Activated CD4-positive, alpha-beta memory T cell treated with anti-CD3 and anti-CD28 coated beads, Interleukin-2, amount 10 ng/mL, durations not matched to agents 7 days and 5 days (primary cell): ENCODE measurements around the gene MDC1. TPM values are rescaled to one million over a fixed set of nuclear protein-coding genes. Genes with fewer than 3 reads are reported as not detected.
"Not testable (repeated sequence)": the region's sequence is repeated elsewhere in the genome, so short reads cannot be mapped to it uniquely, and the experiment has no call there.

ENCODE experiments used
- CTCF ChIA-PET: fragments of 350-600 bp; sonication (Branson Sonifier 250); formaldehyde crosslinking; loops from one replicate; lab custom pipeline; 2021; ENCODE audit warnings: antibody characterized with exemption, inconsistent platforms; lab: Charles Lee
- POLR2A ChIA-PET: fragments of 350-600 bp; sonication (Branson Sonifier 250); formaldehyde crosslinking; loops from one replicate; lab custom pipeline; 2021; ENCODE audit warnings: antibody characterized with exemption; lab: Charles Lee
- DNase-seq: peaks from one replicate; pipeline ENCODE4 v3.0.0-alpha.2; 2020
- H3K27ac Mint-ChIP-seq: one replicate; pipeline ENCODE4 v1.8.0; 2021; ENCODE audit warnings: mild to moderate bottlenecking, mixed read lengths
- H3K27me3 Mint-ChIP-seq: one replicate; pipeline ENCODE4 v1.8.0; 2021; ENCODE audit warnings: mixed read lengths
- H3K36me3 Mint-ChIP-seq: one replicate; pipeline ENCODE4 v1.8.0; 2021; ENCODE audit warnings: low read depth, mixed read lengths
- H3K4me1 Mint-ChIP-seq: one replicate; pipeline ENCODE4 v1.8.0; 2021; ENCODE audit warnings: mixed read lengths
- H3K4me3 Mint-ChIP-seq: one replicate; pipeline ENCODE4 v1.8.0; 2021; ENCODE audit warnings: mild to moderate bottlenecking, mixed read lengths
- H3K9me3 Mint-ChIP-seq: one replicate; pipeline ENCODE4 v1.8.0; 2021; ENCODE audit warnings: mixed read lengths
- total RNA-seq, 2 experiments: library from RNA; stranded (reverse); gene quantifications; one replicate each; pipeline ENCODE4 v1.2.3, GENCODE V29; 2021

Gene MDC1
- total RNA-seq, 2 experiments from 2014 or later, result 49.7 to 54.6 TPM

GRCh38 chr6:30683183-30683979, 33.7 kb downstream of the MDC1 start:
- Mint-ChIP-seq H3K4me3 (peak overlapping the region; percentile 93), H3K27ac (peak overlapping the region; percentile 95), H3K9me3 (no peaks in the 10 kb centered on the region), H3K4me1 (peaks cover 31% of the 10 kb centered on the region), H3K36me3 (peaks cover 86% of the 10 kb centered on the region), H3K27me3 (no peaks in the 10 kb centered on the region)
- ChIA-PET POLR2A (interaction anchor here (1.0 to 8.5 kb wide), 11 partner anchors 8 to 126 kb away, joined by 3 to 561 read pairs (median 17); partner anchors contain the start of genes DHX16, MDC1, MRPS18B and NRM), CTCF (interaction anchor here (0.5 to 15.7 kb wide), 3 partner anchors 11 to 1107 kb away, joined by 4 to 626 read pairs (median 15); partner anchors contain the start of genes DHX16, MDC1 and TUBB)
- DNase-seq, result peak; percentile 26

GRCh38 chr6:30682143-30683117, 34.7 kb downstream of the MDC1 start:
- DNase-seq, result peak; percentile 94
- peak overlapping the region; percentile 95 for H3K27ac Mint-ChIP-seq
- peaks cover 24% of the 10 kb centered on the region for H3K4me1 Mint-ChIP-seq
- H3K4me3 Mint-ChIP-seq, result peak overlapping the region; percentile 93
- POLR2A ChIA-PET, result interaction anchor here (0.8 to 8.5 kb wide), 15 partner anchors 9 to 190 kb away, joined by 3 to 561 read pairs (median 5); partner anchors contain the start of genes DHX16, MDC1, MRPS18B and NRM
- CTCF ChIA-PET, result interaction anchor here (0.7 to 15.7 kb wide), 7 partner anchors 10 to 232 kb away, joined by 3 to 626 read pairs (median 3); partner anchors contain the start of genes DHX16, MDC1, TUBB and VARS2
- peaks cover 83% of the 10 kb centered on the region for H3K36me3 Mint-ChIP-seq
- no peaks in the 10 kb centered on the region for H3K9me3 Mint-ChIP-seq
- H3K27me3 Mint-ChIP-seq, result no peaks in the 10 kb centered on the region

DNA sequence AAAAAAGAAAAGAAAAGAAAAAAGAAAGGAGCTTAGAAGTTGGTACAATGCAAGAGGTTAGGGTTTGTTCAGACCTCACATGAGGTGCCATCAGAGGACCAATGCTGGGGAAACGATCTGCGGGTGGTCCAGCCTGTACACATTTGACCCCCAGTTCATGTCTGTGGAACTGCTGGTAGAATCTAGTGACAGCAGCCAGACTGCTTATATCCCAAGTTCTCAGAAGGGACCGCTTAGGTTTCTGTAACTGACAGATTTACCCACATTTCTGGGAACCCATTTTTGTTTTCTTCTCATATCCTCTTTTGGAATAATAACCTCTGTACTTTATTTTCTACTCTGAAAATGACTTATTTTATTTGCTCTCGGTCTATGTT, 35.3 kb downstream of the MDC1 start:
- Mint-ChIP-seq H3K4me1 (peaks cover 27% of the 10 kb centered on the region), H3K27ac (peak overlapping the region; percentile 95), H3K4me3 (peak overlapping the region; percentile 93), H3K36me3 (peaks cover 89% of the 10 kb centered on the region), H3K9me3 (no peaks in the 10 kb centered on the region), H3K27me3 (no peaks in the 10 kb centered on the region)
- CTCF ChIA-PET, result interaction anchor here (0.7 to 15.7 kb wide), 7 partner anchors 9 to 233 kb away, joined by 3 to 626 read pairs (median 3); partner anchors contain the start of genes DHX16, MDC1, TUBB and VARS2
- DNase-seq, result peak; percentile 34
- POLR2A ChIA-PET, result interaction anchor here (0.8 to 8.5 kb wide), 13 partner anchors 10 to 149 kb away, joined by 3 to 561 read pairs (median 17); partner anchors contain the start of genes DHX16, MDC1, MRPS18B and NRM

DNA sequence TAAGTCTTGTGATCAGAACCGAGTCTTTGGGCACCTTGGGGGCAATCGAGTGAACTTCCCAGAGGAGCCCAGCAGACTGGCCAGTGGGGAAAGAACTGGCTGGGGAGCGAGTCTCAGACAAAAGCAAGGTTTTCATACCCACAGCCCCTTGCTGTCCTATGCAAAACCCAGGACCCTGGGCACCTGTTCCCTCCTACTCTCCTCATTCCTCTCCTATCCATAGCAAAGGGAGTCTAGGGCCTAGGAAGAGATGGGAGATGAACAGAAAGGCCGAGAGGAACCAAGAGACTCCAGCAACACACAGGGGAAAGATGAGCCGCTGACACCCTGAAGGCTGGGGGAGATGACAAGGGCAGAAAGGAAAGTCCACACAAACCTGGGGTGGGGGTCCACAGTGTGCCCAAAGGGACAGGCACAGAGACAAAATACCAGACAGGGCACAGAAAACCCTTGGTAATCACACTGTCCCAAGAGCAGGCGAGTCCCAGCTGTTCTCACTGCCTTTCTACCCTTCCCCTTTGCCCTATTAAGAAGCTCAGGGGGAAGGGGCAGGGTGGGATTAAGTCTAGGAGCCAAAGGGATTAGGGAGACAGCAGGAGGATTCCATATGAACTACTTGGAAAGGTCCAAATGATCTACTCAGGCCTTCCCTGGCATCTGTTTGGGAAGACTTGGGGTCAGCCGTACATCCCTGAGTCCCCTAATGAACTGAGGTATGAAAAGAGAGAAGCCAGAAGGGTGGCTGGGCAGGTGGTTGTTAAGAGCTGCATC, 37.1 kb downstream of the MDC1 start:
- CTCF ChIA-PET, result interaction anchor here (0.5 to 15.7 kb wide), 18 partner anchors 7 to 471 kb away, joined by 3 to 626 read pairs (median 4); partner anchors contain the start of genes DHX16, MDC1, MRPS18B and NRM
- Mint-ChIP-seq H3K36me3 (peaks cover 86% of the 10 kb centered on the region), H3K4me1 (peaks cover 35% of the 10 kb centered on the region), H3K9me3 (no peaks in the 10 kb centered on the region), H3K4me3 (peak overlapping the region; percentile 93), H3K27ac (peak overlapping the region; percentile 95), H3K27me3 (no peaks in the 10 kb centered on the region)
- no peak for DNase-seq
- POLR2A ChIA-PET, result interaction anchor here (0.8 to 8.5 kb wide), 10 partner anchors 8 to 189 kb away, joined by 3 to 561 read pairs (median 10); partner anchors contain the start of genes DHX16, MDC1, MRPS18B and NRM

DNA sequence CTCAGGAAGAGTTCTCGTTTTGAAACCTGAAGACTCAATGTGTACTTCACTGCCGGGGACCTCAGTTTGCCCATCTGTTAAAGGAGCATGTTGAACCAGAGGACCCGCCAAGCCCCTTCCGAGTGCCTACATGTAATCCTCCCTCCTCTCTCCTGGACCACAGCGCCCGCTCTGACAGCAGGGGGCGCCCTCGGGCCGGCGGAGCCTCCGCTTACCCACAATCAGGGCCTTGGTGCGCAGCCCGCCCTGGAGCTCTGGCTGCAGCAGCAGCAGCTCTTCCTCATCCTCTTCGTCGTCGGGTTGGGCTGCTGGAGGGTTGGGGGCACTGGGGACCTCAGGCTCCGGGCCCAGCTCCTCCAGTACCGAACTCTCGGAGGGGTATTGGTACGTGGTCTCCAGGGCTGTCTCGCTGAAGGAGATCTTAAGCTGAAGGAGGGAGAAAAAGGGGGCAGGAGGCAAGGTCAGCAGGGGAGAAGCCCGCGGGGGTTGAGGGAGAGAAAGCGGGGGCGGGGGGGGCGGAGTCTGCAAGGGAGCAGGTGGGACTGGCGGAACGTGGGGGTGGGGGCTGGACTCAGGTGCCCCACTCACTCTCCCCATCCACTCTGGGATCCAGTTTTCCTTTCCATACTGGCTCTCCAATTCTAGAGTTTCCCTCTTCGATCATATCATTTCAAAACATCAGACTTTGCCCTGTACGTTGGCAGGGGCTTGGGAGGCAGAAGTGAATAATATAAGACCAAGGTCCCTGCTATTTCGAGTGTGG, 37.9 kb downstream of the MDC1 start:
- ChIA-PET CTCF (interaction anchor here (0.5 to 15.7 kb wide), 23 partner anchors 10 to 939 kb away, joined by 3 to 626 read pairs (median 4); partner anchors contain the start of genes MDC1, MRPS18B, NRM and PPP1R10), POLR2A (interaction anchor here (0.7 to 8.5 kb wide), 14 partner anchors 9 to 188 kb away, joined by 3 to 561 read pairs (median 5); partner anchors contain the start of genes ATAT1, FLOT1, MDC1 and MRPS18B)
- no peaks in the 10 kb centered on the region for H3K9me3 Mint-ChIP-seq
- peaks cover 79% of the 10 kb centered on the region for H3K36me3 Mint-ChIP-seq
- peak overlapping the region; percentile 95 for H3K27ac Mint-ChIP-seq
- H3K4me1 Mint-ChIP-seq, result peaks cover 35% of the 10 kb centered on the region
- H3K4me3 Mint-ChIP-seq, result peak overlapping the region; percentile 93
- DNase-seq, result peak; percentile 93
- H3K27me3 Mint-ChIP-seq, result no peaks in the 10 kb centered on the region

DNA sequence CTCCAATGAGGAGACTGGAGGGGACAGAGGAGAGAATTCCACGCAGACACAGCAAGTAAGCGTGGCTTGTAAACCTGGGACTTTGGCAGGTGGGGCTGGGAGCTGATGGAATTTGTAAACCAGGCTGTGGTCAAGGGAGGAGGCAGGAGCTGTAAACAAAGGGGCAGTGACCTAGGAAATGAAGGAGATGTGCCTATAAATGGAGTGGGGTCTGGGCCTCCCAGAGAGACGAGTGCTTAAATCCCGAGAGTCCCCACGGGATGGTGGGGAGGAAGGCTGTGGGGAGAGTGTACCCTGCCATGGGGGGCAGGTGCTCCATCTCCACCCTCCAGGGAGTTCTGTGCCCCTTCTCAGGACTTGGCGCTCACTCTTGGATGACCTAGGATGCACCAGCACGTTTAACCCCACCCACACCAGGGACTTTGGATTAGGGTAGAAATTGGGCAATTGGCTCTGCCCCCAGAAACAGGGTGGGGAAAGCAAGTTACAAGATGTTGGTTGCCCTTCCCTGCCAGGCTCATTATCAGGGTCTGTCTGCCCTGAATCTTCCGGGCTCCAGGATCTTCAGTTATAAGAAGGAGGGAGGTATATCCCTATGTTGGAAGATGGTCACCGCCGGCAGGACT, 40.3 kb downstream of the MDC1 start:
- Mint-ChIP-seq H3K9me3 (no peaks in the 10 kb centered on the region), H3K27me3 (no peaks in the 10 kb centered on the region), H3K4me3 (no peak overlapping the region), H3K36me3 (peaks cover 55% of the 10 kb centered on the region), H3K4me1 (peaks cover 46% of the 10 kb centered on the region), H3K27ac (peak overlapping the region; percentile 16)
- POLR2A ChIA-PET, result interaction anchor here (1.7 to 3.4 kb wide), 3 partner anchors 11 to 54 kb away, joined by 5 to 29 read pairs (median 6); no protein-coding TSS in a partner anchor
- CTCF ChIA-PET, result interaction anchor here (0.7 to 15.7 kb wide), 2 partner anchors 36 to 51 kb away, joined by 3 to 626 read pairs; partner anchors contain the start of genes MDC1 and TUBB
- no peak for DNase-seq

- Mint-ChIP-seq H3K4me3 (peak within 1 kb of the TSS; percentile 89), H3K36me3 (peaks cover 45% of the 10 kb centered on the region), H3K27me3 (no peaks in the 10 kb centered on the region), H3K4me1 (peaks cover 42% of the 10 kb centered on the region), H3K9me3 (no peaks in the 10 kb centered on the region), H3K27ac (peak within 1 kb of the TSS; percentile 18)
- POLR2A ChIA-PET, result interaction anchor here (0.7 to 4.2 kb wide), 14 partner anchors 9 to 116 kb away, joined by 3 to 31 read pairs (median 6); partner anchors contain the start of genes MDC1, MRPS18B, PPP1R10 and PRR3
- peak; percentile 92 for DNase-seq
- CTCF ChIA-PET, result interaction anchor here (0.5 to 15.7 kb wide), 27 partner anchors 8 to 415 kb away, joined by 3 to 626 read pairs (median 4); partner anchors contain the start of genes ABCF1, MDC1 and TUBB
Measured at GRCh38 chr6:30672445-30673253, 44.4 kb downstream of the MDC1 start, which contains the start of gene DHX16. DHX16 (minus strand) TSS chr6:30673006; CDS start chr6:30672841, 165 bp downstream.

DNA sequence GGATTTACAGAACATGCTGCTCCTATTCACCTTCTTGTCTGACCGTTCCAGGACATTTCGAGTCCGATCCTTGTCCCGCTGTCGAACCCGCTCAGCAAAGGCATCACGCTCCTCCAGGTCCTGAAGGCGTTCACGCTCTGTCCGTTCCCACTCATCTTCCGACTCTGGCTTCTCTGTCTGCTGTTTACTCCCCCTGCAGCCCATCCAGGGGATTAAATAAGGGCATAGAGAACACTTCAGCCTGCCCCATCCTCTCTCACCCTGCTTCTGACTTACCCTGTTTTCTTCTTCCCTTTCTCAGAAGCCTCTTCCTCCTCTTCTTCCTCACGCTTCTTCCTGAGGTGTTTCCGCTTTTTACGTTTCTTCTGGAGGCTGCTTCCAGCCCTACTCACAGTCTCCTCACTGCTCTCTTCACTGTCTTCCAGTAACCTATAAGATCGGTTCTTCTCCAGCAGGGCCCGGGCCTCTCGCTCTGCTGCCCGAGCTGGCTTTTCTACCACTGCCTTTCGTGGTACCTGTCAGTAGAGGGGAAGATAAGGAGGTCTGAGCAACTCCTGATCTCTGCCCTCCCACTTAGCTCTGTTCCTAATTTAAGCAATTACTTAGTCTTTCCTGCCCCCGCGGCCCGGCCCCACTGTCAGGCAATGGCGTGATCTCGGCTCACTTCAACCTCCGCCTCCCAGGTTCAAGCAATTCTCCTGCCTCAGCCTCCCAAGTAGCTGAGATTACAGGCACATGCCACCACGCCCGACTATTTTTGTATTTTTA, 46.1 kb downstream of the MDC1 start:
- peak overlapping the region; percentile 47 for H3K4me3 Mint-ChIP-seq
- H3K27me3 Mint-ChIP-seq, result no peaks in the 10 kb centered on the region
- ChIA-PET POLR2A (interaction anchor here (1.0 to 4.2 kb wide), 5 partner anchors 11 to 56 kb away, joined by 3 to 31 read pairs (median 23); partner anchors contain the start of genes MRPS18B, PPP1R10 and TUBB), CTCF (interaction anchor here (2.1 to 15.7 kb wide), 4 partner anchors 30 to 189 kb away, joined by 8 to 626 read pairs (median 11); partner anchors contain the start of genes MDC1 and TUBB)
- peaks cover 40% of the 10 kb centered on the region for H3K4me1 Mint-ChIP-seq
- H3K36me3 Mint-ChIP-seq, result peaks cover 38% of the 10 kb centered on the region
- no peaks in the 10 kb centered on the region for H3K9me3 Mint-ChIP-seq
- no peak for DNase-seq
- H3K27ac Mint-ChIP-seq, result peak overlapping the region; percentile 26

DNA sequence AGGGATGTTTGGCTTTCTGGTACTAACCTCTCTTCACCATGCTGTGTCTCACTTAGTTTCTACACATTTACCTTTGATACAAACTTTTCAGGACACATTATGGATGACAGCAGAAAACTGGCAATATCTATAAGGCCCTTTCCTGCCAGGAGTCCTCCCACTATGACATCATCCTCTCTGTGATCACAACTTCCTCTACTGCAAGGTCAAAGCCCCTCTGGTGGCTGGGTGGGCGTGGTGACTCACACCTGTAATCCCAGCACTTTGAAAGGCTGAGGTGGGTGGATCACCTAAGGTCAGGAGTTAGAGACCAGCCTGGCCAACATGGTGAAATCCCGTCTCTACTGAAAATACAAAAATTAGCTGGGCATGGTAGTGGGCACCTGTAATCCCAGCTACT, 50.8 kb downstream of the MDC1 start:
- DNase-seq, H3K4me3 Mint-ChIP-seq, H3K27me3 Mint-ChIP-seq, H3K9me3 Mint-ChIP-seq, POLR2A ChIA-PET: not testable (repeated sequence)
- CTCF ChIA-PET, result interaction anchor here (1.2 kb wide), 1 partner anchor 13 kb away, joined by 3 read pairs; no protein-coding TSS in a partner anchor
- peaks cover 25% of the 10 kb centered on the region for H3K4me1 Mint-ChIP-seq
- peaks cover 71% of the 10 kb centered on the region for H3K36me3 Mint-ChIP-seq
- peak overlapping the region; percentile 14 for H3K27ac Mint-ChIP-seq
